DND-41 (cell line): ENCODE results near the gene DHX38.
"Not testable (repeated sequence)": the region's sequence is repeated elsewhere in the genome, so short reads cannot be mapped to it uniquely, and the experiment has no call there.

Source experiments
- CTCF ChIP-seq: IDR thresholded peaks from 2 replicates; pipeline ENCODE4 v1.5.1; 2012; ENCODE audit warnings: borderline replicate concordance, low read length, moderate library complexity, mild to moderate bottlenecking; ENCODE audit not compliant: poor library complexity, severe bottlenecking; ENCODE audit errors: extremely low read depth
- EZH2 ChIP-seq: IDR thresholded peaks from 3 replicates; pipeline ENCODE4 v1.6.1; 2012; ENCODE audit warnings: borderline replicate concordance, low read depth, mild to moderate bottlenecking, moderate library complexity, low read length, inconsistent platforms; ENCODE audit not compliant: severe bottlenecking

GRCh38 chr16:72076991-72077706, 16.5 kb upstream of the DHX38 start:
- TF ChIP-seq CTCF, EZH2: not testable (repeated sequence)
